Adrenal gland (tissue), 12 donors: ENCODE results near the gene GPR35. TPM values are rescaled to one million over a fixed set of nuclear protein-coding genes. Genes with fewer than 3 reads are reported as not detected.

Experiments
- DNase-seq, 7 donors: peaks; one replicate each; pipeline ENCODE4 v3.0.0-alpha.2; 2019 to 2020
- H3K27ac ChIP-seq, 5 donors: fragments of 200-600 bp; sonication (generic) in 4 of 5; 1 replicate in 3 of 5; 2 replicates in 2 of 5; pipeline versions ENCODE4 v1.5.1 to v1.8.0; 2016 to 2020; ENCODE audit warnings: mild to moderate bottlenecking in 1 of 5
- H3K27me3 ChIP-seq: fragments of 200-600 bp; 2 replicates; pipeline ENCODE4 v1.8.0; 2021
- H3K36me3 ChIP-seq, 2 donors: fragments of 200-600 bp; replicated peaks in 1 of 2; 1 replicate in 1 of 2; 2 replicates in 1 of 2; pipeline versions ENCODE4 v1.5.1 to v1.8.0; 2018 to 2022
- H3K4me1 ChIP-seq, 2 donors: fragments of 200-600 bp; replicated peaks in 1 of 2; 1 replicate in 1 of 2; 2 replicates in 1 of 2; pipeline versions ENCODE4 v1.5.1 to v1.8.0; 2018 to 2021
- H3K4me3 ChIP-seq, 4 donors: fragments of 200-600 bp; sonication (generic) in 3 of 4; one replicate each; pipeline ENCODE4 v1.5.1; 2016 to 2018
- H3K9me3 ChIP-seq, 3 donors: fragments of 200-600 bp; sonication (generic) in 1 of 3; replicated peaks in 1 of 3; 1 replicate in 2 of 3; 2 replicates in 1 of 3; pipeline versions ENCODE4 v1.5.1 to v1.8.0; 2016 to 2021
- POLR2A ChIP-seq, 2 donors: fragments of 450-650 bp; IDR thresholded peaks; one replicate each; pipeline ENCODE4 v1.6.1; 2017; ENCODE audit warnings: antibody characterized with exemption in 2 of 2, mild to moderate bottlenecking in 2 of 2, moderate library complexity in 1 of 2
- WGBS, 4 donors: extraction: QIAGEN DNeasy Blood & Tissue Kit in 2 of 4; methylation state at CpG; one replicate each; pipeline versions ENCODE4 v1.1.5 to v1.1.7; 2013 to 2017; 5-methylcytosine and 5-hydroxymethylcytosine counted together
- intact Hi-C, 2 donors: fragments of 100-400 bp; cut with DNase I; formaldehyde crosslinking; loops; one replicate each; pipeline versions ENCODE4 v1.14.1 to v1.15.0; 2022 to 2023
- polyA plus RNA-seq, 3 donors: library from polyadenylated mRNA; stranded (reverse); fragments of 200-250 nt in 2 of 3; fragments of 350-450 nt in 1 of 3; fragmentation: Illumina TruSeq in 1 of 3; extraction: RNeasy Lipid Tissue Mini Kit (QIAGEN cat#74804) in 1 of 3; gene quantifications; one replicate each; pipeline ENCODE4 v1.2.3, GENCODE V29; 2013 to 2014
- total RNA-seq, 9 donors: library from RNA; depleted of rRNA in 4 of 9; stranded (reverse); fragments of >200 nt in 4 of 9; fragments of 120-200 nt in 1 of 9; fragmentation: NEBNext Ultra II Directional in 1 of 9; extraction: Animal tissue kit (Norgen Biotek cat#: 25700) in 1 of 9; gene quantifications; one replicate each; pipeline versions ENCODE4 v1.1.0 to v1.2.4, GENCODE V29; 2013 to 2023
- TF ChIP-seq, protein P1 (sequence below), 6 experiments: fragments of 450-650 bp in 4 of 6; fragments of 200-600 bp in 2 of 6; sonication (generic) in 1 of 6; IDR thresholded peaks; 1 replicate in 5 of 6; 2 replicates in 1 of 6; pipeline versions ENCODE4 v1.5.1 to v1.8.0; 2016 to 2021; ENCODE audit warnings: antibody characterized with exemption in 6 of 6, mild to moderate bottlenecking in 2 of 6, moderate library complexity in 1 of 6
- donor health status: healthy with polysubstance abuse.
- donor health status: Bipolar disorder and iron deficiency.
- donor health status: DM: yes; HTN: yes; CAD: no.
- donor health status: DM: no; HTN: no; CAD: no.
- donor health status: DM: no; HTN: no; CAD: no.
- donor health status: DM: yes; HTN: yes; CAD: no.

The GPR35 gene
- total and polyA plus RNA-seq, 12 donors, result 0.07 to 5.7 (median 1.0) TPM; not detected in 1

GRCh38 chr2:240635121-240635997, 10.1 kb downstream of the GPR35 start:
- Histone ChIP-seq H3K9me3 (no peaks in the 10 kb centered on the region), H3K4me1 (no peaks in the 10 kb centered on the region), H3K4me3 (no peak overlapping the region), H3K36me3 (no peaks in the 10 kb centered on the region), H3K27me3 (no peaks in the 10 kb centered on the region), H3K27ac (no peak overlapping the region)
- WGBS, 4 donors, result 78 to 89% (median 79%) methylated on average over 2 to 6 of the region's 6 CpGs
- intact Hi-C loops, result no loop called here
- TF ChIP-seq POLR2A (IDR thresholded peaks at IDR 0.05), result no peak
- TF ChIP-seq, protein P1, sequence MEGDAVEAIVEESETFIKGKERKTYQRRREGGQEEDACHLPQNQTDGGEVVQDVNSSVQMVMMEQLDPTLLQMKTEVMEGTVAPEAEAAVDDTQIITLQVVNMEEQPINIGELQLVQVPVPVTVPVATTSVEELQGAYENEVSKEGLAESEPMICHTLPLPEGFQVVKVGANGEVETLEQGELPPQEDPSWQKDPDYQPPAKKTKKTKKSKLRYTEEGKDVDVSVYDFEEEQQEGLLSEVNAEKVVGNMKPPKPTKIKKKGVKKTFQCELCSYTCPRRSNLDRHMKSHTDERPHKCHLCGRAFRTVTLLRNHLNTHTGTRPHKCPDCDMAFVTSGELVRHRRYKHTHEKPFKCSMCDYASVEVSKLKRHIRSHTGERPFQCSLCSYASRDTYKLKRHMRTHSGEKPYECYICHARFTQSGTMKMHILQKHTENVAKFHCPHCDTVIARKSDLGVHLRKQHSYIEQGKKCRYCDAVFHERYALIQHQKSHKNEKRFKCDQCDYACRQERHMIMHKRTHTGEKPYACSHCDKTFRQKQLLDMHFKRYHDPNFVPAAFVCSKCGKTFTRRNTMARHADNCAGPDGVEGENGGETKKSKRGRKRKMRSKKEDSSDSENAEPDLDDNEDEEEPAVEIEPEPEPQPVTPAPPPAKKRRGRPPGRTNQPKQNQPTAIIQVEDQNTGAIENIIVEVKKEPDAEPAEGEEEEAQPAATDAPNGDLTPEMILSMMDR (IDR thresholded peaks at IDR 0.05), result no peak
- peak in 2 of 7 donors; percentile 2 to 9 for DNase-seq

DNA sequence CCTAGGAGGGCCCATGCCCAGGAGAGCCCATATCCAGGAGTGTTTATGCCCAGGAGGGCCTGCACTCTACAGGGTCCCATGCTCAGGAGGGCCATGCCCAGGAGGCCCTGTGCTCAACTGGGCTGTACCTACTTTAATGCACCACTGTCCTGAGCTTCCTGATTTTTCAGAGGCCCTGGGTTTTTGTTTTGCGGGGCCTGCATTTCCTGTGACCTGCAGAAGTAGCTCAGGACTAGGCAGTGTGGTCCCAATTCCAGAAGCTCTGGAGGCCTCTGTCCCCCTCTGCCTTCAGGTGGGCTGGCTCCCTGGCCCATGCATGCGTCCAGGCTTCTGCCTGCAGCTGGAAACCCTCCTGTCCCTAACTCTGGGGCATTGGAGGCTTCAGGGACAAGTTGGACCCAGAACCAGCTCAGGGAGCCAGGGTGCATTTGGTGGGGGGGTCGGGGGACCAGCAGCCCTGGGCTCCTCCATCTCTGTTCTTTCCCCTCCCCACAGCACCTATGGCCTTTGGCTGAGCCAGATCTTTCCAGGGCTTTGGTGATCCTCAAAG, 10.8 kb downstream of the GPR35 start:
- Histone ChIP-seq H3K27ac (no peak overlapping the region), H3K36me3 (no peaks in the 10 kb centered on the region), H3K4me3 (no peak overlapping the region), H3K9me3 (no peaks in the 10 kb centered on the region), H3K27me3 (no peaks in the 10 kb centered on the region), H3K4me1 (no peaks in the 10 kb centered on the region)
- DNase-seq, result peak in 2 of 7 donors; percentile 4 to 9
- TF ChIP-seq POLR2A (IDR thresholded peaks at IDR 0.05), result no peak
- TF ChIP-seq, protein P1 (IDR thresholded peaks at IDR 0.05), result no peak
- intact Hi-C loops, result no loop called here
- WGBS, 4 donors, result 67 to 80% (median 76%) methylated on average over 1 to 3 of the region's 3 CpGs

DNA sequence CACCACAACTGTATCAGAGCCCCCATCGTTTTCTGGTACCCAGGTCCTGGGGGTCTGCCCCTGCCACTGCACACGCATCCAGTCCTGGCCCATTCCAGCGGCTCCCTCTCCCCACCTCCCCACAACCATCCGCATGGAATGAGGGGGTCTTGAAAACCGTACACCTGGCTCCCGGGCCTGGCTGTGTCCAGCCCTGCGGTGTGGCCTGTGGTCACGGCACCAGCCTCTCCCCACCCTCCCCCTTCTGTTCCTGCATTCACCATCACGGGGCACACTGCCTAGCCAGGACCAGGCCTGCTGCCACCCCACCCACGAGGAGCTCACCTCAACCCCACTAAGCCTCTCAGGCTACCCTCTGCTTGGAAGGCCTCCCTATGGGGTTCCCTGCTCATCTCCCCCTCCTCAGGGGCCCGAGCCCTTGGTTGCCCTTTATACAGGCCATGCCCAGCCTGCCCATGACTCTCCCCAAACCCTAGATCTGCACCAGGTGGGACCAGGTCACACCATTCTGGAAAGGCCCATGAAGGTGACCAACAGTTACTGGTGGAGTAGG, 11.4 kb downstream of the GPR35 start:
- Histone ChIP-seq H3K36me3 (no peaks in the 10 kb centered on the region), H3K27me3 (no peaks in the 10 kb centered on the region), H3K4me3 (no peak overlapping the region), H3K27ac (no peak overlapping the region), H3K4me1 (no peaks in the 10 kb centered on the region), H3K9me3 (no peaks in the 10 kb centered on the region)
- TF ChIP-seq POLR2A (IDR thresholded peaks at IDR 0.05), result no peak
- TF ChIP-seq, protein P1 (IDR thresholded peaks at IDR 0.05), result no peak
- WGBS, 4 donors, result 60 to 85% (median 81%) methylated on average over 8 to 11 of the region's 11 CpGs
- peak in 2 of 7 donors; percentile 3 to 8 for DNase-seq
- intact Hi-C loops, result no loop called here

- intact Hi-C loops, result no loop called here
- no peak for TF ChIP-seq POLR2A (IDR thresholded peaks at IDR 0.05)
- TF ChIP-seq, protein P1 (IDR thresholded peaks at IDR 0.05), result no peak
- Histone ChIP-seq H3K36me3 (no peaks in the 10 kb centered on the region), H3K9me3 (no peaks in the 10 kb centered on the region), H3K27me3 (no peaks in the 10 kb centered on the region), H3K4me1 (no peaks in the 10 kb centered on the region), H3K4me3 (no peak overlapping the region), H3K27ac (no peak overlapping the region)
- peak in 1 of 7 donors; percentile 6 for DNase-seq
- 81 to 93% (median 85%) methylated on average over 11 to 17 of the region's 17 CpGs for WGBS, 4 donors
These were observed 12.0 kb downstream of the GPR35 start for GRCh38 chr2:240637116-240637900.
